CD8-positive, alpha-beta memory T cell (primary cell): Measurements from ENCODE around the gene PAX9. TPM values are rescaled to one million over a fixed set of nuclear protein-coding genes. Genes with fewer than 3 reads are reported as not detected.

ENCODE experiments used
- CTCF ChIA-PET: fragments of 350-600 bp; sonication (Branson Sonifier 250); formaldehyde crosslinking; loops from one replicate; lab custom pipeline; 2021; ENCODE audit warnings: antibody characterized with exemption; lab: Charles Lee
- POLR2A ChIA-PET: fragments of 350-600 bp; sonication (Branson Sonifier 250); formaldehyde crosslinking; loops from one replicate; lab custom pipeline; 2021; ENCODE audit warnings: antibody characterized with exemption; lab: Charles Lee
- DNase-seq, 5 donors: peaks; one replicate each; pipeline versions ENCODE4 v3.0.0 to v3.0.0-alpha.2; 2020 to 2022; ENCODE audit warnings: mixed read lengths in 1 of 5
- H3K27ac ChIP-seq: one replicate; pipeline ENCODE4 v1.7.0; 2013; ENCODE audit warnings: low read depth, mild to moderate bottlenecking, low read length, moderate library complexity
- H3K27me3 ChIP-seq: 2 replicates; pipeline ENCODE4 v1.7.0; 2013; ENCODE audit warnings: low read length, mild to moderate bottlenecking; ENCODE audit not compliant: insufficient read depth, poor library complexity, severe bottlenecking
- H3K36me3 ChIP-seq: 2 replicates; pipeline ENCODE4 v1.7.0; 2013; ENCODE audit warnings: mild to moderate bottlenecking, low read length, moderate library complexity; ENCODE audit not compliant: insufficient read depth
- H3K4me1 ChIP-seq: 2 replicates; pipeline ENCODE4 v1.7.0; 2013; ENCODE audit warnings: mild to moderate bottlenecking, low read length, moderate library complexity; ENCODE audit not compliant: insufficient read depth
- H3K4me3 ChIP-seq: 2 replicates; pipeline ENCODE4 v1.7.0; 2013; ENCODE audit warnings: mild to moderate bottlenecking, low read length
- H3K9me3 ChIP-seq: 2 replicates; pipeline ENCODE4 v1.7.0; 2013; ENCODE audit warnings: mild to moderate bottlenecking, low read length
- H3K27ac Mint-ChIP-seq, 8 donors: one replicate each; pipeline ENCODE4 v1.8.0; 2020 to 2021; ENCODE audit warnings: mixed read lengths in 8 of 8, mild to moderate bottlenecking in 6 of 8, inconsistent platforms in 3 of 8, moderate library complexity in 3 of 8
- H3K27me3 Mint-ChIP-seq, 2 donors: one replicate each; pipeline ENCODE4 v1.8.0; 2020 to 2021; ENCODE audit warnings: mixed read lengths in 2 of 2, mild to moderate bottlenecking in 1 of 2, moderate library complexity in 1 of 2
- H3K36me3 Mint-ChIP-seq, 3 donors: one replicate each; pipeline ENCODE4 v1.8.0; 2020 to 2021; ENCODE audit warnings: mixed read lengths in 3 of 3, inconsistent platforms in 1 of 3, mild to moderate bottlenecking in 1 of 3
- H3K4me1 Mint-ChIP-seq, 3 donors: one replicate each; pipeline ENCODE4 v1.8.0; 2020 to 2021; ENCODE audit warnings: mixed read lengths in 3 of 3, inconsistent platforms in 1 of 3, mild to moderate bottlenecking in 1 of 3
- H3K4me3 Mint-ChIP-seq, 7 donors: one replicate each; pipeline ENCODE4 v1.8.0; 2020 to 2021; ENCODE audit warnings: mixed read lengths in 7 of 7, mild to moderate bottlenecking in 6 of 7, moderate library complexity in 4 of 7, inconsistent platforms in 2 of 7
- H3K9me3 Mint-ChIP-seq, 5 donors: one replicate each; pipeline ENCODE4 v1.8.0; 2020 to 2022; ENCODE audit warnings: mixed read lengths in 5 of 5, mild to moderate bottlenecking in 3 of 5, moderate library complexity in 2 of 5, inconsistent platforms in 1 of 5
- polyA plus RNA-seq: library from polyadenylated mRNA; unstranded; fragments of 300-500 nt; fragmentation: Illumina TruSeq; gene quantifications from one replicate; pipeline ENCODE4 v1.2.3, GENCODE V29; 2021
- total RNA-seq, 2 experiments: library from RNA; stranded (reverse); gene quantifications; one replicate each; pipeline ENCODE4 v1.2.3, GENCODE V29; 2021

The PAX9 gene
- total and polyA plus RNA-seq, 3 experiments from 2014 or later: not detected

DNA sequence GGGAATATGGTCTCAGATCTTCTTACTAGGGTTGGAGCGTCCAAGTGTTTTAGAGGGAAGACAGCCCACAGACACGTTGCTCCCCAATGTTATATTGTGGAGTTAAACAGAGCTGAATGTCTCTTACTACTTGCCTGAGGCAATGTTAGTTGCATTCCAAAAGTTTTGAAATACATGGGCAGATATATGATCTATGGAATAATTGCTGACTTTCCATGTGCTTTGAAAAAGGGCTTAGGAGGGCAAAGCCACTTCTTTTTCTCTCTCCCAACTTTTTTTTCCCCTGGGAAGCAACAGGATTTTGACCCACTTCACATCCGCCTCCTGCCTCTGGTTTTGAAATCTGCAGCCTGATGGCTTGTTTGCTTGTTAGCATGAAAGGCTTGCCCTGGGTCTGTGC is 33.7 kb upstream of the PAX9 start:
- H3K9me3 Mint-ChIP-seq: peaks cover 0 to 6% (median 0%) of the 10 kb centered on the region in 5 donors

GRCh38 chr14:36633580-36633979 is 28.1 kb upstream of the PAX9 start:
- Mint-ChIP-seq H3K27ac (no peak overlapping the region), H3K4me3 (no peak overlapping the region), H3K9me3 (peaks cover 0 to 6% (median 0%) of the 10 kb centered on the region in 5 donors), H3K27me3 (peaks cover 0 to 3% of the 10 kb centered on the region in 2 donors), H3K36me3 (no peaks in the 10 kb centered on the region), H3K4me1 (no peaks in the 10 kb centered on the region)
- H3K27ac ChIP-seq: no peak overlapping the region
- ChIA-PET CTCF (no interaction called here), POLR2A (no interaction called here)
- H3K27me3 ChIP-seq: no peaks in the 10 kb centered on the region
- no peak for DNase-seq
- no peak overlapping the region for H3K4me3 ChIP-seq
- no peaks in the 10 kb centered on the region for H3K4me1 ChIP-seq
- no peaks in the 10 kb centered on the region for H3K36me3 ChIP-seq
- no peaks in the 10 kb centered on the region for H3K9me3 ChIP-seq

More for the DNA sequence above, 33.7 kb upstream of the PAX9 start:
- Histone ChIP-seq H3K27ac (no peak overlapping the region), H3K4me3 (no peak overlapping the region), H3K36me3 (no peaks in the 10 kb centered on the region), H3K9me3 (no peaks in the 10 kb centered on the region), H3K4me1 (no peaks in the 10 kb centered on the region), H3K27me3 (no peaks in the 10 kb centered on the region)
- no peak for DNase-seq
- POLR2A ChIA-PET: no interaction called here
- Mint-ChIP-seq H3K27ac (no peak overlapping the region), H3K36me3 (no peaks in the 10 kb centered on the region), H3K4me3 (no peak overlapping the region), H3K27me3 (peaks cover 5 to 17% of the 10 kb centered on the region in 2 donors), H3K4me1 (no peaks in the 10 kb centered on the region)
- CTCF ChIA-PET: no interaction called here

- no peaks in the 10 kb centered on the region for H3K9me3 ChIP-seq
- no peak overlapping the region for H3K27ac ChIP-seq
- H3K36me3 ChIP-seq: no peaks in the 10 kb centered on the region
- POLR2A ChIA-PET: no interaction called here
- H3K27me3 Mint-ChIP-seq: peaks cover 37 to 63% of the 10 kb centered on the region in 2 donors
- H3K36me3 Mint-ChIP-seq: no peaks in the 10 kb centered on the region
- H3K9me3 Mint-ChIP-seq: peaks cover 0 to 18% (median 9%) of the 10 kb centered on the region in 5 donors
- peaks cover 5% of the 10 kb centered on the region for H3K27me3 ChIP-seq
- no peak for DNase-seq
- H3K27ac Mint-ChIP-seq: no peak overlapping the region
- H3K4me1 ChIP-seq: no peaks in the 10 kb centered on the region
- no peak overlapping the region for H3K4me3 ChIP-seq
- no peak overlapping the region for H3K4me3 Mint-ChIP-seq
- CTCF ChIA-PET: no interaction called here
- peaks cover 0 to 6% (median 1%) of the 10 kb centered on the region in 3 donors for H3K4me1 Mint-ChIP-seq
Observed at GRCh38 chr14:36646664-36647416, 14.8 kb upstream of the PAX9 start.

- H3K36me3 Mint-ChIP-seq: no peaks in the 10 kb centered on the region
- H3K27me3 Mint-ChIP-seq: peaks cover 37 to 65% of the 10 kb centered on the region in 2 donors
- no peak overlapping the region for H3K27ac ChIP-seq
- CTCF ChIA-PET: no interaction called here
- peaks cover 0 to 6% (median 1%) of the 10 kb centered on the region in 3 donors for H3K4me1 Mint-ChIP-seq
- no peaks in the 10 kb centered on the region for H3K9me3 ChIP-seq
- peaks cover 0 to 18% (median 9%) of the 10 kb centered on the region in 5 donors for H3K9me3 Mint-ChIP-seq
- DNase-seq: no peak
- no peaks in the 10 kb centered on the region for H3K4me1 ChIP-seq
- H3K27ac Mint-ChIP-seq: no peak overlapping the region
- H3K4me3 Mint-ChIP-seq: no peak overlapping the region
- no peak overlapping the region for H3K4me3 ChIP-seq
- no peaks in the 10 kb centered on the region for H3K36me3 ChIP-seq
- H3K27me3 ChIP-seq: peaks cover 5% of the 10 kb centered on the region
- POLR2A ChIA-PET: no interaction called here
Observed at GRCh38 chr14:36647417-36647823, 14.2 kb upstream of the PAX9 start.

- no peak for DNase-seq
- no peak overlapping the region for H3K4me3 ChIP-seq
- Mint-ChIP-seq H3K36me3 (no peaks in the 10 kb centered on the region), H3K9me3 (peaks cover 0 to 19% (median 9%) of the 10 kb centered on the region in 5 donors), H3K4me1 (peaks cover 0 to 6% (median 1%) of the 10 kb centered on the region in 3 donors), H3K27ac (no peak overlapping the region), H3K27me3 (peaks cover 41 to 72% of the 10 kb centered on the region in 2 donors), H3K4me3 (no peak overlapping the region)
- ChIA-PET CTCF (no interaction called here), POLR2A (no interaction called here)
- H3K36me3 ChIP-seq: no peaks in the 10 kb centered on the region
- H3K4me1 ChIP-seq: no peaks in the 10 kb centered on the region
- H3K27ac ChIP-seq: no peak overlapping the region
- peaks cover 9% of the 10 kb centered on the region for H3K27me3 ChIP-seq
- H3K9me3 ChIP-seq: no peaks in the 10 kb centered on the region
Observed at GRCh38 chr14:36647824-36648753, 13.6 kb upstream of the PAX9 start.

GRCh38 chr14:36649872-36650650 is 11.6 kb upstream of the PAX9 start:
- CTCF ChIA-PET: no interaction called here
- Histone ChIP-seq H3K36me3 (no peaks in the 10 kb centered on the region), H3K4me1 (no peaks in the 10 kb centered on the region), H3K9me3 (no peaks in the 10 kb centered on the region), H3K27me3 (peaks cover 19% of the 10 kb centered on the region), H3K4me3 (no peak overlapping the region), H3K27ac (no peak overlapping the region)
- POLR2A ChIA-PET: no interaction called here
- H3K27ac Mint-ChIP-seq: no peak overlapping the region
- peaks cover 0 to 17% (median 6%) of the 10 kb centered on the region in 5 donors for H3K9me3 Mint-ChIP-seq
- peaks cover 0 to 6% (median 1%) of the 10 kb centered on the region in 3 donors for H3K4me1 Mint-ChIP-seq
- H3K27me3 Mint-ChIP-seq: peaks cover 55 to 84% of the 10 kb centered on the region in 2 donors
- H3K36me3 Mint-ChIP-seq: no peaks in the 10 kb centered on the region
- DNase-seq: no peak
- H3K4me3 Mint-ChIP-seq: no peak overlapping the region

DNA sequence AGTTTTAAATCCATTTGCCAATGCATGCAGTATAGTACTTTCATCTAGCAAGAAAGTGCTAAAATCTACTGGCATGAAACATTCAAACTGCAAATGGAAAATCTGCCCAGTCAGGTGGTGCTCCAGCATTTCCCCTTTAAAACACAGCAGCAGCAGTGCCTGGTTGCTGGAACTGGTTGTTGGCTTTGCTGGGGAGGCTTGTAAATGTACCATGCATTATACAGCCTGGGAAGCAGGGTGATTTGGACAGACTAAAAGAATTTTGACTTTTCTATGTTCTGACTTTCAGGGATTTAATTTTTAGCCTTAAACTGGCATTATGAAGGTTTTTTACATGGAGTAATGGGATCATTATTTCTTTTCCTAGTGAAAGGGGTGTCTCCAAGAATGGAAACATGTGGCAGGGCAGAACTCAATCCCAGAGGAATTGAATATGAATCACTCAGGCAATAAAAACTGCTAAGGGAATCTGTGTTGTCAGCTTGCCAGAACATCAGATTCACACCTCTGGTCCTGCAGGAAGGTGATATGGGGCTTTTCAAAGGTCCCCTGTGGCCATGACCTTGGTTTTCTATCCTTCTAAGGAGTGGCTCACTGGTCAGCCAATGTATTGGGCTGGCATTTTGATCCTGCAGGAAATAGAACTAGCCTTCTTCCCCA is 9.0 kb upstream of the PAX9 start:
- CTCF ChIA-PET: no interaction called here
- H3K4me3 Mint-ChIP-seq: no peak overlapping the region
- H3K4me1 ChIP-seq: no peaks in the 10 kb centered on the region
- H3K4me3 ChIP-seq: no peak overlapping the region
- H3K27ac ChIP-seq: no peak overlapping the region
- H3K36me3 Mint-ChIP-seq: peaks cover 0 to 1% (median 0%) of the 10 kb centered on the region in 3 donors
- peaks cover 43% of the 10 kb centered on the region for H3K27me3 ChIP-seq
- H3K9me3 Mint-ChIP-seq: peaks cover 0 to 25% (median 11%) of the 10 kb centered on the region in 5 donors
- H3K4me1 Mint-ChIP-seq: peaks cover 5 to 21% (median 17%) of the 10 kb centered on the region in 3 donors
- peaks cover 63 to 92% of the 10 kb centered on the region in 2 donors for H3K27me3 Mint-ChIP-seq
- H3K9me3 ChIP-seq: no peaks in the 10 kb centered on the region
- DNase-seq: no peak
- POLR2A ChIA-PET: no interaction called here
- no peak overlapping the region for H3K27ac Mint-ChIP-seq
- H3K36me3 ChIP-seq: no peaks in the 10 kb centered on the region
